Stomach (tissue), 4 donors: ENCODE results near the gene SH3GLB2.

Source experiments
- POLR2A ChIP-seq, 4 donors: fragments of 450-650 bp; IDR thresholded peaks; one replicate each; pipeline ENCODE4 v1.6.1; 2016; ENCODE audit warnings: antibody characterized with exemption in 4 of 4, control low read depth in 2 of 4, mild to moderate bottlenecking in 1 of 4, moderate library complexity in 1 of 4
- POLR2AphosphoS5 ChIP-seq, 3 donors: sonication (generic); formaldehyde crosslinking; IDR thresholded peaks; one replicate each; pipeline ENCODE4 v1.6.1; 2016; ENCODE audit warnings: antibody characterized with exemption in 3 of 3
- TF ChIP-seq, protein P1 (sequence below), 7 experiments: fragments of 450-650 bp in 4 of 7; fragments of 200-600 bp in 3 of 7; sonication (generic) in 3 of 7; IDR thresholded peaks; one replicate each; pipeline ENCODE4 v1.5.1; 2016 to 2019; ENCODE audit warnings: antibody characterized with exemption in 7 of 7, control low read depth in 2 of 7, mild to moderate bottlenecking in 1 of 7

DNA sequence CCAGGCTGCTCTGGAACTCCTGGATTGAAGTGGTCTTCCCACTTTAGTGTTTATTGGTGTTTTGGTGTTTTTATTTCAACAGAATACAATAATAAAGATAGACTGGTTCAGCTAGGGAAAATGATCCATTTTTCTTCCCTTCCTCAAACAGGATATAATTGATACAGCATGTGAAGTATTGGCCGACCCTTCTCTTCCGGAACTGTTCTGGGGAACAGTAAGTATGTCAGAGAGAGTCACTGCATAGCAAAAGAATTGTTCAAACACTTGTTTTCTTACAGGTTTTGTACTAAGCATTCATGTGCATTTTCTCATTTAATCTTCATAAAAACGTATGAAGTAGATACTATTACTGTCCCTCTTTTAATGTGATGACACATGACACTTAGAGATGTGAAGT is 49.0 kb downstream of the SH3GLB2 start:
- TF ChIP-seq POLR2AphosphoS5 (IDR thresholded peaks at IDR 0.05) (no peak), POLR2A (IDR thresholded peaks at IDR 0.05) (no peak)
- TF ChIP-seq, protein P1, sequence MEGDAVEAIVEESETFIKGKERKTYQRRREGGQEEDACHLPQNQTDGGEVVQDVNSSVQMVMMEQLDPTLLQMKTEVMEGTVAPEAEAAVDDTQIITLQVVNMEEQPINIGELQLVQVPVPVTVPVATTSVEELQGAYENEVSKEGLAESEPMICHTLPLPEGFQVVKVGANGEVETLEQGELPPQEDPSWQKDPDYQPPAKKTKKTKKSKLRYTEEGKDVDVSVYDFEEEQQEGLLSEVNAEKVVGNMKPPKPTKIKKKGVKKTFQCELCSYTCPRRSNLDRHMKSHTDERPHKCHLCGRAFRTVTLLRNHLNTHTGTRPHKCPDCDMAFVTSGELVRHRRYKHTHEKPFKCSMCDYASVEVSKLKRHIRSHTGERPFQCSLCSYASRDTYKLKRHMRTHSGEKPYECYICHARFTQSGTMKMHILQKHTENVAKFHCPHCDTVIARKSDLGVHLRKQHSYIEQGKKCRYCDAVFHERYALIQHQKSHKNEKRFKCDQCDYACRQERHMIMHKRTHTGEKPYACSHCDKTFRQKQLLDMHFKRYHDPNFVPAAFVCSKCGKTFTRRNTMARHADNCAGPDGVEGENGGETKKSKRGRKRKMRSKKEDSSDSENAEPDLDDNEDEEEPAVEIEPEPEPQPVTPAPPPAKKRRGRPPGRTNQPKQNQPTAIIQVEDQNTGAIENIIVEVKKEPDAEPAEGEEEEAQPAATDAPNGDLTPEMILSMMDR (IDR thresholded peaks at IDR 0.05) = no peak
